Eye (tissue), 1 donor: Measurements from ENCODE around the gene FGF1.

ENCODE experiments used
- DNase-seq: peaks from one replicate; pipeline ENCODE4 v3.0.0-alpha.2; 2015

Gene FGF1

DNA sequence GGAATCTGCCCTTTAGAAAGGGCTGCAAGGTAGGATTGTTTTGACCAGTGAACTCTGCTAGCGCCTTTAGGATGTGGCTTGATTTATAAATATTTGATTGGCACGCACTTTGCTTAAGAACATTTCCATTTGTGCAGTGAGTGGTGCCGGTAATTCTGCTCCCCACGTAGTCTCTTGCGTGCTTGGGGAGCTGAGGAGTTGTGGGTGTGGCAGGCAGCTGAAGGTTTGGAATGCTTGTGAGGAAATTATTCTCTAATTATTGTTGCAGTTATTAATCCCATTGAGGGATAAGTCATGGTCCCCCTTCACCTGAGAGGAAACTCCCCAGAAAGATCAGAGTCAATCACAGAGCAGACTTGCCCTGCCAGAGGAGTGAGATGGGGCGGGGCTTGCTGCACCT is 76.7 kb downstream of the FGF1 start:
- DNase-seq = peak; percentile 24

DNA sequence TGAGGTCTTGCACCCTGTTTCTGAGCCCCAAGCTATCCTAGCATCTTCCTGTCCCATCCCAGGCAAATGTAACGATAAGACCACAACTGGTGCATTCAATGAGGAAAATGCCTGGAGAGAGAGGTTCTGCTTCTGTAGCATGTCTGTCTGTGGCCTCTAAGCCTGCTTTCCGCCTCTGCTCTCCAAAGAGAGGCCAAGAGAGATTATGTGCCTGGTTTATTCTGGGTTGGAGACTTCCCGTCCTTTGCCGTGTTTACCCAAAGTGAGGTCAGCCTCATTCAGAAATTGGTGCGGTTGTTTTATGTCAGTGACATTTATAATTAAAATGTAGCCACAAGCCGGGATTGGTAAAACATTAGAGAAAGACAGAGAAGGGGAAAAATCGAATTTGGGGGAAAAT is 77.8 kb downstream of the FGF1 start:
- DNase-seq = no peak

DNA sequence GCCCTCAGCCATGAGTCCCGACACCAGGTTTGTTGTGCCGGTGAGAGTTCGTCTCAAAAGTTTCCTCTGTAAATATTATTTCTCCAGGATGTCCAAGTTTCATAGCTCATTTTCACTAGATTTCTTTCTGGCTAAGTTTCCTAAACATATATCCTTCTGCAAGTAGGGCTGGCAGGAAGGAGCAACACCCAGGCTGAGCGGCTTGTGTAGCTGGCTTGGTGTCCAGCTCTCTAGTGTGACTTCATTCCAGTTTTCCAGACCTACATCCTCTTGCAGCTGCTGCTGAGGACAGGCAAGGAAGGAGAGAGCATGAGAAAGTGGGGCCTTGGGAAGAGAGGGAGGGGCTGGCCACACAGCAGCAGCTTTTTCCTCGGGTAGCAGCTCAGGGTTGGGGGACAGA is 80.3 kb downstream of the FGF1 start:
- DNase-seq = peak; percentile 26

DNA sequence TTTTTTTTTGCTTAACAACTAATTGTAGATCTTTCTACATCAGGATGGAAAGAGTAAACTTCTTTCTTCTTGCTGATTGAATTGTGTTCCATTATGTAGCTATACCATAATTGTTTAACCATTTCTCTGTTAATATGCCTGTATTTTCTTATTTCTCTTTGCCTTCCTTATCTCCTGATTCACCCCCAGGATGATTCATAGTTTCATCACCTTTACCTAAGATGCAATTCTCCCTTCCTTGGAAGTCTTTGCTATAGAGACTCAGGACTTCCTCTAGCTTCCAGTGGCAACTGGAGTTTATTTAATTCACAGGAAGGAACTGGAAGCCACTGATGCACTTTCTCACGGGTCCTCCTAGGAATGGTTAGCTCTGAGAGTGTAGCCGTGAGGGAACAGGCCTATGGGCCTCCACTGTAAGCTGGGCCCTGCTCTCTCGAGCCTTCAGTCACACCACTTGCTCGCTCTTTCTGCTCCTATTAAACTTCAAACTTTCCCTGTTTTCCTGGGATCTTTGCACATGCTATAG is 83.1 kb downstream of the FGF1 start:
- no peak for DNase-seq

DNA sequence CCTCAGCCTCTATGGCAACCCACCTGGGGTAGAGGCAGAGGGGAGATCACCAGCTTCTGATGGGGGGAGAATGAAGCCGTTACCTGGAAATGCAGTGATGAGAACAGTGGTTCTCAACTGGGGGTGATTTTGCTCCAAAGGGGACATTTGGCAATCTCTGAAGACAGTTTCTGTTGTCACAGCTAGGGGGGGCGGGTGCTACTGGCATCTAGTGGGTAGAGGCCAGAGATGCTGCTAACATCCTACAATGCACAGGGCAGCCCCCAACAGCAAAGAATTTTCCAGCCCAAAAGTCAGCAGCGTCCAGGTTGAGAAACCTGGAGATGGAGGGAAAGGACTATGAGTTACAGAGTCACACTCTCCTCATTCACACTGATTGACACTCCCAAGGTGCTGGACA is 84.5 kb downstream of the FGF1 start:
- DNase-seq = no peak

DNA sequence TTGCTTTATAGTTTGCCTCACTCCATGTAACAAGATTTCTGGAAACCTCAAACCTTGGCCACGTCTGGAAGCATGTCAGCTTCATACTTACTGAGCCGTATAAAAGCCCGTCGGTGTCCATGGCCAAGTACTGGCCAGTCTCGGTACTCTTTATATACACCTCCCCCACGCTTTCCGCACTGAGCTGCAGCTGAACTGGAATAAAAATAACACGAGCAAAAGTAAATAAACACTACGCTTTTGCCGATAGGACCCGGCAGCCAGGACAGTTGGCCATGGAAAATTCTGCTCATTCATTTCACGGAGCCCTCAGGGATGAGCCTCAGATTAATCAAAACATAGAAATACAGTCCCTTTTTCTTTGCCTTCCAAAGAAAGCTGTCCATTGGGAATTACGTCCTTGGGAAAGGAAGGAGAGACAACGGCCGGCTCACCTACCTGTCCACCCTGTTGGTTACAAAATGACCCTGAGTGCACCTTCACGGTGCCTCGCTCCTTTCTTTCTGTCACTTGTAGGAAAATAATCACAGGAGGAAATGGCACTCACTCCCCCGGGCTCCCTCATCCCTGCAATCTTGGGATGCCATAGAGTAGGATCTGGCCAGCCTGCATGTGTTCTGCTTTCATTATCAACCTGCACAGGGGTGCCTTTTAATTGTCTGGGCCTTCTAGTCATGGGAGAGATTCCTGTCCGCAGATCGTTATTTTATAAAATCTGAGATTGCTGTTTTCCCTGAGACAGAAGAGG is 85.1 kb downstream of the FGF1 start:
- peak; percentile 61 for DNase-seq

DNA sequence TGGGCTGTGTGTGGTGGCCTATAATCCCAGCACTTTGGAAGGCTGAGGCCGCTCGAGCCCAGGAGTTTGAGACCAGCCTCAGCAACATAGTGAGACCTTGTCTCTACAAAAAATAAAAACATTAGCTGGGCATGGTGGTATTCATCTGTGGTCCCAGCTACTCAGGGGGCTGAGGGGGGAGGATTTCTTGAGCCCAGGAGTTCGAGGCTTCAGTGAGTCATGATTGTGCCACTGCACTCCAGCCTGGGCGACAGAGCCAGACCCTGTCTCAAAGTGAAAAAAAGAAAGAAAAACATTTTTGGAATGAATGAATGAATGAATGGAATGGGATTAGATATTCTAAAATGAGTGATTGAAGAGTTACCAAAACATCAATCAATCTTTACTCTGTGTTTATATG is 85.8 kb downstream of the FGF1 start:
- DNase-seq = no peak

DNA sequence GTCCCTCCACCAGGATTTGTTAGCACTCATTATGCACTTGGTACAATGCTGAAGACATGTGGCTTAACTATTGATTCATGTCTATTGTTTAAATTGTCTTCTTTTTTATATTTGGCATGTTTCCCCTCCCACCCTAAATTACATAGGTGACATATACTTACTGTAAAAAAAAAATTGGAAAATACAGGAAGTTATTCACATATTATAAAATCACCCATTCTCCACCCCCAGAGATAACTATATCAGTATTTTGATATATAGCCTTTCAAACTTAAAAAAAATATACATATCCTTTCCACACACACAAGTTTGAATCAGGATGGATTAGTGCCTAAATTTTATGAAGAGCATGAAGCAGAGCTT is 87.6 kb downstream of the FGF1 start:
- no peak for DNase-seq

DNA sequence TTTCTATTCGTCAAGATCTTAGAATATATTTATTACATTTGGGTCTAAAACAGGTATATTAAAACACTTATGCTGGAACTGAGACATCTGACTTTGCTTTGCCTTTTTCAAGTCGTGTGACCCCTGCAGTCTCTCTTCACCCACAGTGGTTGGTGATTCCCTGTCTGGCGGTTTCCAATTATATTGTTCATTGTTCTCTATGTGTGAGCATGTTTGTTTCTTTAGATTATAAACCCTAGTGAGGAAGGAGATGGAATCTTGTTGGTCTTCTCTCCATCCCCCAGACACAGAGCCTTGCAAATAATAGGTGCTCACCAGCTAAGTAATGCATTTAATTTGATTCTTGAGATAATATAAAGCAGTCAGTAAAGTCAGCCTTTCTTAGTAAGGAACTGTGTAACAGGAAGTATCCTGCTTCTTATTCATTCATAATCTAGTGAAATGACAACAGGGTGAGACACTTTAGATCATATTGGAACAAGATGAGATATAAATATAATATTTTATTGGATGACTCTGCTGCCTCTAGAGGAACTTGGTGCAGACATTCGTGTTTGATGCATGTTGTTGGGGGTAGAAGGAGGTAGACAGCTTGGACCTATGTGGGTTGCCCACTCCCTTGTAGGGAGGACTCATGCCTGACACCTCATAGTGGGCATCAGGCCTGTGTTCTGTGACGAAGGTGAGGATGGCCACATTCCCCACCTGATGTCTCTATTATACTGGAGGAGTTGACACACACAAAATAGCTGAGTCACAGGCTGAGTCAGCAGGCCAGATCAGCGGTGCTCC is 88.1 kb downstream of the FGF1 start:
- peak; percentile 55 for DNase-seq

DNA sequence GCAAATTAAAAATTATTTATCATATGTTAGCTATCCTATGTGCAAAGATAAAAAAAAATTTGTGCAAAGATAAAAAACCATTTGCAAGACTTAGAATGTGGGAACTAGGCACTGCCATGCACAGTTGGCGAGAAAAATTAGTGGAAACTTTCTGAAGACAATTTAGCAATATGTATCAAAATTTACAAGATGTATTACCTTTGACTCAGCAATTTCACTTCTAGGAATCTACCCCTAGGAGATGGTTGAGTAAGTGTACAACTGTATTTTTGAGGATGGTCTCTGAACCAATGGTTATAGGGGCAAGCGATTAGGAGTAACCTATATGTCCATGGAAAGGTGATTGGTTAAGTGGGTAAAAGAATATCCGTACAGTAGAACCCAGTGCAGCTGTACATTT is 88.9 kb downstream of the FGF1 start:
- no peak for DNase-seq

DNA sequence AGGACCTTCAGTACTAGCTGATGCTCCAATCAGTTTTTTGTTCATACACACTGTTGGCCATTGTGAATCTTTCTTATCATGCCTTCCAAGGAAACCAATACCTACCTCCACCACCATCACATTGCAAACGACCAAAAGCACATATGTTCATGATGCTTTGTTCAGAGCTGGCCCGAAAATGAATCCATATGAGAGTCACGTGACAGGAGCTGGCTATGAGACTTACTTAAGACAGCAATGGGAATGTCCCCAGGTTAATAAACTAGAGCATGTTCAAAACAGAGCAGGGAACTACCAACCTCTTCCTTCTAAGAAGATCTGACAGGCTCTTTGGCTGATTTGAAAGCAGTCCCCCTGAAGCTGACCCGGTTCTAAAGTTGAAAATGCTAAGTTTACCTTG is 93.5 kb downstream of the FGF1 start:
- DNase-seq = no peak

DNA sequence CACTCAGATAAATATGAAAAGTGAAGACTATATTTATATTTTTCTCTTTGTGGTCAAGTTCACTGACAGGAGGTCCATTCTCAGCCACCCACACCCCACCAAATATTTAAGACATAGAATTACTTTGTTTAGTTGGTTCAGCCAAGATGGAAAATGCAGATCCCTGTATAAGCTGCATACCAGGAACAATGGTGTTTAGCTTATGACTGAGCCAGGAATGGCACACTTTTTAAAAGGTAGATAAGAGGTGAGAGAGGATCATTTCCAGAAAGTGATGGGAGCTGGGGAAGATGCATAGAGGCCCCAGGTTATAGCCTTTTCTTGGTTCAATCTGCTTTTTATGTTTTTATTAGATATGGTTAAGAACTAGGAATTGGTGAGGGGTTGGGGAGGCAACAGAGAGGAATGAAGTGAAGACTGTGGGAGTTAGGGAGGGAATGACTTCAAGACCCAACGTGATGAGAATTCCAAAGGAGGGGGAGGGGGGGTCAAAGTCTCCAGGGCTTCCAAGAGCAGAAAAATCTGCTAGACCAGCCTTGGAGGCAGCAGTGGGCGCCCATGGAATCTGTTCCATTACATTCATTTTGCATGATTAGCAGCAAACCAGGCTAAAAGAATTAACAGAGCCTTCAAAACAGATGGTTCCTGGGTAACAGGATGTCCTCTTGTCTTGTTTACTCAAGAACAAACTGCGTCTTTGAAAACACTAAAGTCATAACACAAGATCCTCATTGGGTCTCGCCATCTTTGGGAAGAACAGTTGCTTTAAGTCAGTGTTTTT is 95.2 kb downstream of the FGF1 start:
- no peak for DNase-seq

DNA sequence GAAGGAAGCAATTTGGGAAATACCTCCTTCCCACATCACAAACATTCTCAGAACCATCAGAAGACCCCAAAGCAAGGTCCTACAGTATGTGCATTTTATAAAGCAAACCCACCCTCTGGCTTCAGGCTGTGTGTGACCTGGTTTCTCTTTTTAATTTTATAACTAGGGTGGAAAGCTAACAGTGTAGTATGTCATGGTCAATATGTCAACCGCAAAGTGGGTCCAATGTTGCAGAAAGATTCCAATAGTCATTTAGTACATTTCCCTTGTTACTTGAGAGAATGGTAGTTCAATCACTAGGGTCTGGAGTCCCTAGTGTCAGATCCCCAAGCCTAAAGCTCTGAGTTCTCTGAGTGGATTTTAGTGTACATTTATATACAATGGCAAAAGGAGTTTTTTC is 96.2 kb downstream of the FGF1 start:
- peak; percentile 60 for DNase-seq

DNA sequence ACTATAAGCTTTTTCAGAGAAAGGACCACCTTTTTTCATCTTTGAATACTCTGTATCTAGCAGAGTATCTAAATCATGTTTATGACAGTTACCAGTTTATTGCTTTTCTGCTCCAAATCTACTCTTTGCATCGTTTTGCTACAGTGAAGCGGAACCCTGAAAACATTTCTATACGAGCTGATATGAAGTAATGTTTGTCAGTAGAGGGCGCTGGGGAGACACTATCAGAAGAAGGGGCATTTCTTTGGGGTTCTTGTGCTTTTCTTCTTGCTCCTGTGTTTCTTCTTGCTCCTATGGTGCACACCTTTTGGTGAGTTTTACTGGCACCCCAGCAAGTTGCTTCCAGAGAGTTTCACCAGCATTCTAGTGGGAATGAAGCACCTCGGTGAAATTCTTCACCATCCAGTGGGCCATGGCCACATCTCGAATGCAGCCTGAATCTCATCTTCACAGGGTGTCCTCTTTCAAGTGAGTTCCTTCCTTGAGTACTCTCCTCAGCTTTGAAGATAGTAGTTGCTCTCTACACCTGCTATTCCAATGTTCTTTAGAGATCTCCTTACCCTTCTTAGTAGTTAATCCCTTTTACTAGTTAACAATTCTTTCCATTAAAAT is 98.4 kb downstream of the FGF1 start:
- no peak for DNase-seq

DNA sequence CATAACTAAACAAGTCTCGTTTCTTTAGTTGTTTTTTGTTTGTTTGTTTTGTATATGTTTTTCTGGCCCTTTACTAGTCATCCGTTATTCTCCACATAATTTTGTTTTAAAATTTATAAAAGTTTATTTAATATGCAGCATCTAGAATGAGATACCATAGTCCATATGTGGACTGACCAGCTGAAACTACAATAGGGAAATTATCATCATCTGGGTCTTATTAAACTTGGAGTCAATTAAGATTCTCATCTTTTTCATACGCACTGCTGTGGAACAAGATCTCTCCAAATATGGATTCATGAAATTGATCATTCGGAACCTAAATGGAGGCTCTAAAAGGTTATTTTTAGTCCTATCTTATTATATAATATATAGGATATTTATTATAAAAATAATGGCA is 99.3 kb downstream of the FGF1 start:
- DNase-seq = no peak

DNA sequence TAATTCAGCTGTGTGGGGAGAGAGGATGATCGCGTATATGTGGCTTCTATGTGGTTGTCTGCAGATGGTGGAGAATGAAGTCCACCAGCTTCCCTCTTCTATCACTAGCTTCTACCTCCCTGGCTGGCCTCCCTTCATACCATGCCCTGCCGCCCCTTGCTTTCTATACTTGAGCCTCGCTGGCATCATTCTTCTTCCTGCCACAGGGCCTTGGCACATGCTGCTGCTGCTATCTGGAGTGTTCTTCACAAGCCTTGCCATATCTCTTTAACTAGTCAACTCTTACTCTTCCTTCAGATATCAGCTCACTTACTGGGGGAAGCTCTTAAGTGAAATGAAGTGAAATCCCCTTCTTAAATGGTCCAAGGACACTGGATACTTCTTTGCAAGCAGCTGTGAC is 100.4 kb downstream of the FGF1 start:
- DNase-seq = no peak

DNA sequence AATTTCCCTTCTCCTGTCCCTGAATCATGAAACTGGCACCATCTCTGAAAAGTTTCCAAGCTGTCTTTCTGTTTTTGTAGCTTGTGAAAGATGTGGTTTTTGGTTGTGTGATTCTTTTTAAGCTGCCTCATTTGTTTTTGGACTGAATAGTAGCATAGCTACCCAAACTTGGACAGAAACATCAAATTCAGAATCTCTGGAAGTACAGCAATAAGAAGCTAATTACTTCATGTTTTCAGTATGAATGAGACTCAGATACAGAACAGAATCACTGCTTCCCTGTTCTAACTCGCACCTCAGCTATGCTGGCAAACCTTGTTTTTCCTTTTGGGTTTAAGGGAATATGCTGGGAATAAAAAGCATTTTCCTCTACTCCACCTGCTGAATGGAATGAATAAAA is 101.0 kb downstream of the FGF1 start:
- DNase-seq = peak; percentile 29

DNA sequence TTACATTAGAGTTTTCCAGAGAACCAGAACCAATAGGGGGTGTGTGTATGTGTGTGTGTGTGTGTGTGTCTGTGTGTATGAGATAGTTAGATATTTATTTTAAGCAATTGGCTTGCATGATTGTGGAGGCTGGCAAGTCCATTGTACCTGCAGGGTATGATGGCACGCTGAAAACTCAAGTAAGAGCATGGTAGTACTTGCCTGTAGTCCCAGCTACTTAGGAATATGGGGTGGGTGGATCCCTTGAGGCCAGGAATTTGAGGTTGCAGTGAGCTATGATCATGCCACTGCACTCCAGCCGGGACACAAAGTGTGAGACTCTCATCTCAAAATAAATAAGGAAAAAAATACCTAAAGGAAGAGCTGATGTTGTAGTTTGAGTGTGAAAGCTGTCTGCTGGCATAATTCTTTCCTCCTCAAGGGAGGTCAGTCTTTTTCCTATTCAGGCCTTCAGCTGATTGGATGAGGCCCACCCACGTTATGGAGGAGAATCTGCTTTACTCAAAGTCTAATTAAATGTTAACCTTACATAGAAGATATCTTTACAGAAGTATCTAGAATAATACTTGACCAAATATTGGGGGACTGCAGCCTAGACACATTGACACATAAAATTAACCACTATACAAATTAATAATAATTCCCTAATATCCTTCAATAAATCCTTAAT is 107.6 kb downstream of the FGF1 start:
- DNase-seq = no peak

DNA sequence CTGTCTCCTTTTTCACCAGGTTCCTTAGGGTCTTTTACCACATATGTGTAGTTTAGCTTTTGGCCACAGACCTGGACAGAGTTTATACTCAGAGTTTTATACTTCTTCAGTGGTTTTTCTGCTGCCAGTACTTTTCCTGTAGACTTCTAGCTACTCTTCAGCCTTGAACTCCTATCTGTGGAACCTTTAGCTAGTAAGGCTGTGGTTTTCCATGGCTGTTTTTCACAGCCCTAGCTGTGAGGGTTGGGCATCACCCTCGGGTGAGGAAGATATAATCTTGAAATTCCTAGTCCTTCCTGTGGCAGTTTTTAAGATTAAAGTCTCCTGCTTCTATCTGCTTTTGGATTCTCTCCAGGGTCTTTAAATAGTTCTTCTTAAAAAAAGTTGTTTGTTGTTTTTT is 109.1 kb downstream of the FGF1 start:
- no peak for DNase-seq

DNA sequence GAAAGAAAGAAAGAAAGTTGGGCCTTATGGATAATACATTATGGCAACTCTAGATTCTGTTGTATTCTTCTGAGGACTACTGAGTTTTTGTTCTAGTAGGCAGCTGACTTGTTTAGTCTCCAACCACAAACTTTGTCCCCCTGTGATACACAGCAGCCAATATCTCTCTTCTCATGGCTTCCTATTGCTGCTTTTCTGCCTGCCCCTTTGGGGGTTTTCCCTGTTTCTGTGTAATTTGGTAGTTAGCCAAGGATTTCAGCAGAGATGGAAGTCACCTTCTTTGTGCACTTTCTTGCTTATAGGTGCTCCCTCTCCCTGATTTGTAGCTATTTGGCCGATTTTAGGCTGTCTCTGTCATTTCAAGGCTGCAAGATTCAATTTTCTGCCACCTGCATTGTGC is 109.6 kb downstream of the FGF1 start:
- DNase-seq = no peak

DNA sequence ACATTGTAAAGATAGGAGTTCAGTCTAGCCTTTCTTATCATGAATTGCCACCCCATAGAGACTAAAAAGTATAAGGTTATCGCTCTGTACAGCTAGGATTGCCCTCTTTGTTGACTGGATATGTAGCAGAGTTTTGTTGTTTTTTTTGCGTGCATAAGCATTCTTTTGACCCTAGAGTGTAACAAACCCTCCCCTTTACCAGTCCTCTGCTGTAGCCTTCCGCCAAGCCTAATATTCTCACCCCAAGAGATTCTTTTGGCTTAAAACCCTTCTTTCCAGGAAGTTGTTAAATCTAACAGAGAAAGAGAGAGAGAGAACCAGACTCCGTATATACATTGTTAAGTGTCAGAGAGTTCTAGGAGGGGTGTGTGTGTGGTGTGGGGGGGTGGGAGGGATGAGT is 113.9 kb downstream of the FGF1 start:
- no peak for DNase-seq

DNA sequence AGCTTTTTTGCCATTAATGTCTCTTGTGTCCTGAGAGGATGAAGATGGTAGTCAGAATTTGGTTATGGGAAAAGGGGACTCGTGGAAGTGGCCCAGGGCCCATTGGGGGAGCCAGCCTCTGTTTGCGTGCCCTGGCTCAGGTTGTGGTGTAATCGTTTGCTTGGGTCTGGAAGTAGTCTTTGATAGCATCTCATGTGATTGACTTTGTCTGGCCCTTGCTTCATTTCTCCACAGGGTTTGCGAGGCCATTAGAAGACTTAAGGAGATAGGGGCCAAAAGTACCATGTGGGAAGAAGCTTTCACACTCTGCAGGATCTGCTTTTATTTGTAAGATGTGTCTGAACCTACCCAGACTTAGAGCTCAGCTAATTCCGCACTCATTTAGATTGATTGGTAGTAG is 114.5 kb downstream of the FGF1 start:
- DNase-seq = no peak

DNA sequence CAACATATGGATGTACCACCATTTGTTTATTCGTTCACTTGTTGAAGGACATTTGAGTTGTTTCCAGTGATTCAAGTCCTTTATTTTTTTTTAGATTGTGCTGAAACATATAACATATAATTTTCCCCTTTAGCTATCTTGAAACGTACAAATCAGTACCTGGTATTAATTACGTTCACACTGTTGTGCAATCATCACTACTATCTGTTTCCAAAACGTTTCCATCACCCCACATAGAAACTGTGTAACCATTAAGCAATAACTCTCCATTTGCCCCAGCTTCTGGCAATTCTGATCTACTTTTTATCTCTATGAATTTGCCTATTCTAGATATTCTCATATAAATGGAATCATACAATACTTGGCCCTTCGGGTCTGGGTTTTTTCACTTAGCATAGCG is 116.0 kb downstream of the FGF1 start:
- no peak for DNase-seq
